Measurements from ENCODE around the gene LRMDA.

Gene LRMDA

GRCh38 chr10:76184647-76185046 is 753.2 kb downstream of the LRMDA start:
- Histone ChIP-seq H3K9me3 (ENCODE audit: insufficient read depth, low read depth, low read length) (no peaks in the 10 kb centered on the region), H3K36me3 (ENCODE audit: insufficient read depth, low read length) (no peaks in the 10 kb centered on the region), H4K20me1 (ENCODE audit: insufficient read depth, low read length, poor library complexity, severe bottlenecking) (no peaks in the 10 kb centered on the region), H3K9me2 (replicated peaks; ENCODE audit: low read depth, low read length) (no peaks in the 10 kb centered on the region), H3K4me3 (ENCODE audit: low read length, poor library complexity, severe bottlenecking) (no peak overlapping the region), H3K9ac (ENCODE audit: low read depth, low read length, poor library complexity, severe bottlenecking) (no peak overlapping the region), H3K27me3 (ENCODE audit: insufficient read depth, low read length, poor library complexity, severe bottlenecking) (no peaks in the 10 kb centered on the region), H3F3A (ENCODE audit: low read depth) (no peaks in the 10 kb centered on the region), H3K4me1 (ENCODE audit: insufficient read depth, low read length, poor library complexity, severe bottlenecking) (no peaks in the 10 kb centered on the region), H3K79me2 (ENCODE audit: insufficient read depth, low read length) (no peaks in the 10 kb centered on the region), H2AFZ (ENCODE audit: low read length) (no peak overlapping the region), H3K4me2 (ENCODE audit: low read depth, low read length, poor library complexity, severe bottlenecking) (no peak overlapping the region)
- TF ChIP-seq EZH2phosphoT487 (IDR thresholded peaks at IDR 0.05; ENCODE audit: borderline replicate concordance), result no peak
- TF ChIP-seq CTCF (conservative IDR thresholded peaks at IDR 0.05; ENCODE audit: low read length), result no peak

GRCh38 chr10:76185471-76186301 is 754.3 kb downstream of the LRMDA start:
- no peak overlapping the region for H3K4me2 ChIP-seq (ENCODE audit: low read depth, low read length, poor library complexity, severe bottlenecking)
- TF ChIP-seq CTCF (conservative IDR thresholded peaks at IDR 0.05; ENCODE audit: low read length) (no peak), EZH2phosphoT487 (IDR thresholded peaks at IDR 0.05; ENCODE audit: borderline replicate concordance) (no peak)

GRCh38 chr10:76188216-76188615 is 756.8 kb downstream of the LRMDA start:
- no peaks in the 10 kb centered on the region for H3K4me1 ChIP-seq (ENCODE audit: insufficient read depth, low read length, poor library complexity, severe bottlenecking)
- no peaks in the 10 kb centered on the region for H3K27me3 ChIP-seq (ENCODE audit: insufficient read depth, low read length, poor library complexity, severe bottlenecking)
- no peak overlapping the region for H3K9ac ChIP-seq (ENCODE audit: low read depth, low read length, poor library complexity, severe bottlenecking)
- H2AFZ ChIP-seq (ENCODE audit: low read length), result no peak overlapping the region
- TF ChIP-seq EZH2phosphoT487 (IDR thresholded peaks at IDR 0.05; ENCODE audit: borderline replicate concordance), result no peak
- TF ChIP-seq CTCF (conservative IDR thresholded peaks at IDR 0.05; ENCODE audit: low read length), result no peak
- no peaks in the 10 kb centered on the region for H3K9me3 ChIP-seq (ENCODE audit: insufficient read depth, low read depth, low read length)
- H3K79me2 ChIP-seq (ENCODE audit: insufficient read depth, low read length), result no peaks in the 10 kb centered on the region
- H4K20me1 ChIP-seq (ENCODE audit: insufficient read depth, low read length, poor library complexity, severe bottlenecking), result no peaks in the 10 kb centered on the region
- no peaks in the 10 kb centered on the region for H3F3A ChIP-seq (ENCODE audit: low read depth)
- H3K9me2 ChIP-seq (replicated peaks; ENCODE audit: low read depth, low read length), result no peaks in the 10 kb centered on the region
- no peaks in the 10 kb centered on the region for H3K36me3 ChIP-seq (ENCODE audit: insufficient read depth, low read length)
- no peak overlapping the region for H3K4me2 ChIP-seq (ENCODE audit: low read depth, low read length, poor library complexity, severe bottlenecking)
- H3K4me3 ChIP-seq (ENCODE audit: low read length, poor library complexity, severe bottlenecking), result no peak overlapping the region

More at GRCh38 chr10:76185471-76186301, 754.3 kb downstream of the LRMDA start:
- Histone ChIP-seq H3K79me2 (ENCODE audit: insufficient read depth, low read length) (no peaks in the 10 kb centered on the region), H3K4me1 (ENCODE audit: insufficient read depth, low read length, poor library complexity, severe bottlenecking) (no peaks in the 10 kb centered on the region), H3K9me2 (replicated peaks; ENCODE audit: low read depth, low read length) (no peaks in the 10 kb centered on the region), H4K20me1 (ENCODE audit: insufficient read depth, low read length, poor library complexity, severe bottlenecking) (no peaks in the 10 kb centered on the region), H3K9ac (ENCODE audit: low read depth, low read length, poor library complexity, severe bottlenecking) (no peak overlapping the region), H3K4me3 (ENCODE audit: low read length, poor library complexity, severe bottlenecking) (no peak overlapping the region), H3K9me3 (ENCODE audit: insufficient read depth, low read depth, low read length) (no peaks in the 10 kb centered on the region), H2AFZ (ENCODE audit: low read length) (no peak overlapping the region), H3F3A (ENCODE audit: low read depth) (no peaks in the 10 kb centered on the region), H3K36me3 (ENCODE audit: insufficient read depth, low read length) (no peaks in the 10 kb centered on the region), H3K27me3 (ENCODE audit: insufficient read depth, low read length, poor library complexity, severe bottlenecking) (no peaks in the 10 kb centered on the region)

All from Loucy (cell line).